Measurements from ENCODE around the gene FMO4. TPM values are rescaled to one million over a fixed set of nuclear protein-coding genes. Genes with fewer than 3 reads are reported as not detected.
"Not testable (repeated sequence)": the region's sequence is repeated elsewhere in the genome, so short reads cannot be mapped to it uniquely, and the experiment has no call there.

Gene FMO4
- total RNA-seq, 2 donors from 2014 or later, result 1.5 to 2.3 TPM

DNA sequence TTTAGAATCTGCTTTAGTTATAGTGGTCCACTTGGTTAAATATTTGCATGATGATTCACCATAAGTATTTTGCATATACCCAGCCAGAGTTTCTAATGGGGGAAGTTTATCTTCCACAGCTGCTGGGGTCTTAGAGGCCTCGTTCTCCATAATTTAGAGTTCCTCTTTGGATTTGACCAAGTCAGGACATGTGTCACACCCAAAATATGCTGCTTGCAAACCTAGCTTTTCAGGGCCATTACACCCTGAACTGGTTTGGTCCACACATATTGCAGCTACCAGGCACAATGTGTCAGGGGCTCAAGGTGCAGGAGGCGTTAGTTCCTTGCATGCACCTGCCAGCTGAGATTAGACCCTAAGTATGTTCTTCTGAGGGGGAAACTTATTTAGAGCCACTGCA is 17.1 kb upstream of the FMO4 start:
- peaks cover 6 to 9% of the 10 kb centered on the region in 2 donors for H3K9me3 Mint-ChIP-seq
- no peak for ATAC-seq (replicated peaks in 1 of 2)
- H3K4me1 Mint-ChIP-seq (ENCODE audit: low read depth), result no peaks in the 10 kb centered on the region

DNA sequence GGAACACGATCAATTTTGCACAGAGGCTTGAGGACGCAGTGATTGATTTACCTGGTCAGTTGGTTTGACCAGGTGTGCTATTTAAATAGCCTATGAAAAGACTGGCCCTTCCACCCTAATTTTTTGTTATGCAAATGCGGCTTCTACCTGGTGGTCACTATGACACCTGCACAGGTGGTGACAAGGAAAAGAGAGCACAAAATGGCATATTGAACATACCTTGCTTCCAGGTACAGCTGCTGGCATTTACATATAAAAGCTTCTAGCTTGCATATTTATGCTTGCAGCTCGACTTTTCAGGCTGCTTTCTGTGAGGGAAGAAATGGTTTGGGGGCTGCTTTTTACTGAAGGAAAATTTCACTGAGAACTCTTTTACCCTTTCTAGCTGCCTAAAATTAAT is 15.3 kb upstream of the FMO4 start:
- no peak overlapping the region for H3K27ac Mint-ChIP-seq
- peaks cover 13% of the 10 kb centered on the region for H3K27me3 Mint-ChIP-seq (ENCODE audit: low read depth)
- H3K4me3 Mint-ChIP-seq, result no peak overlapping the region
- H3K36me3 Mint-ChIP-seq (ENCODE audit: insufficient read depth in 2 of 2), result peaks cover 1 to 6% of the 10 kb centered on the region in 2 donors
- H3K9me3 Mint-ChIP-seq, result peaks cover 6 to 14% of the 10 kb centered on the region in 2 donors
- no peak for DNase-seq
- no peaks in the 10 kb centered on the region for H3K4me1 Mint-ChIP-seq (ENCODE audit: low read depth)
- no peak for ATAC-seq (replicated peaks in 1 of 2)

More for the DNA sequence above, 17.1 kb upstream of the FMO4 start:
- Mint-ChIP-seq H3K4me3 (no peak overlapping the region), H3K27ac (no peak overlapping the region), H3K27me3 (ENCODE audit: low read depth) (peaks cover 8% of the 10 kb centered on the region), H3K36me3 (ENCODE audit: insufficient read depth in 2 of 2) (peaks cover 1 to 6% of the 10 kb centered on the region in 2 donors)
- no peak for DNase-seq

DNA sequence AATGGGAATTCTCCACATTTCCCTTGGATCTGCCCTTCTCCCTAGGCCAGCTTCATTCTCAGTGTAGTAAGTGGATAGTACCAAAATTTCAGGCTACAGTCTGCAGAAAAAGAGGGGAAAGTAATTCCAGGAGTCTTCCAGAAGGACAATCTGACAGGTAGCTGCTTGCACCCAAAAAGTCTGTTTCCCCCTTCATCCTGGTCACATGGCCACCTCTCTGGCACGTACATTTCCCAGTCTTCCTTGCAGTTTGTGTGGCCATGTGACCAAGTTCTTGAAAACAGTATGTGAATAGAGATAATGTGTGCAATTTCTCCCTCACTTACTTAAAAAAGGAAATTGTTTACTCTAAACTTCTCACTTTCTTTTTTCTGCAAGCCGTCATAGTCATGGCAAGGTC is 14.6 kb upstream of the FMO4 start:
- H3K9me3 Mint-ChIP-seq, result peaks cover 6 to 14% of the 10 kb centered on the region in 2 donors
- H3K36me3 Mint-ChIP-seq (ENCODE audit: insufficient read depth in 2 of 2), result peaks cover 1 to 6% of the 10 kb centered on the region in 2 donors
- H3K4me1 Mint-ChIP-seq (ENCODE audit: low read depth), result no peaks in the 10 kb centered on the region
- H3K4me3 Mint-ChIP-seq, result no peak overlapping the region
- no peak overlapping the region for H3K27ac Mint-ChIP-seq
- peaks cover 13% of the 10 kb centered on the region for H3K27me3 Mint-ChIP-seq (ENCODE audit: low read depth)
- ATAC-seq (replicated peaks in 1 of 2) (no peak), DNase-seq (no peak)

DNA sequence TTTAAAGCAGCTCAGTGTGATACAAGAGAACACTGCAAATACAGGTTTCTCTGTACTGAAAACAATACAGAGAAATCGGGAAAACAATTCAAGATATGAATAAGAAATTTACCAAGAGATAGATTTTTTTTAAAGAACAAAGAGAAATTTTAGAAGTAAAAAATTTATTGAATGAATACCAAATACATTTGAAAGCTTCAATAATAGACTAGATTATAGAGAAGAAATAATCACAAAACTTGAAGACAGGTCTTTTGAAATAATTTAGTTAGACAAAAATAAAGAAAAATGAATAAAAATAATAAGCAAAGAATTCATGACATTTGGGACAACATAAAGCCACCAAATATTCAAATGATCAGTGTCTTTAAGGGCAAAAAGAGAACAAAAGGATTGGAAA is 13.6 kb upstream of the FMO4 start:
- ATAC-seq (replicated peaks in 1 of 2) (no peak), DNase-seq (no peak)
- H3K27me3 Mint-ChIP-seq (ENCODE audit: low read depth), result peaks cover 13% of the 10 kb centered on the region
- no peaks in the 10 kb centered on the region for H3K4me1 Mint-ChIP-seq (ENCODE audit: low read depth)
- no peak overlapping the region for H3K4me3 Mint-ChIP-seq
- H3K9me3 Mint-ChIP-seq, result peaks cover 6 to 14% of the 10 kb centered on the region in 2 donors
- H3K36me3 Mint-ChIP-seq (ENCODE audit: insufficient read depth in 2 of 2), result peaks cover 1 to 6% of the 10 kb centered on the region in 2 donors
- no peak overlapping the region for H3K27ac Mint-ChIP-seq

DNA sequence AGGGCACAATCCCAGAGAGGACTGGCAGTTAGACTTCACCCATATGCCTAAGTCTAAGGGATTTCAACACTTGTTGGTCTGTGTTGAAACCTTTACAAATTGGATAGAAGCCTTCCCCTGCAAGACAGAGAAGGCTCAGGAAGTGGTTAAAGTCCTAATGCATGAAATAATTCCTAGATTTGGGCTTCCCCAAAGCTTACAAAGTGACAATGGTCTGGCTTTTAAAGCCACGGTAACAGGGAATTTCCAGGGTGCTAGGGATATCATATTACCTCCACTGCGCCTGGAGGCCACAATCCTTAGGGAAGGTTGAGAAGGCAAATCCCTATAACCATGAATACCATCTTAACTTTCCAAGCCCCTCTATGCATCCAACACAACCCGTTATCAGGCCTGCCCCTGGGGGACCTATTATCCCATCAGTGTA is 3.3 kb upstream of the FMO4 start:
- no peak for DNase-seq
- no peak overlapping the region for H3K27ac Mint-ChIP-seq
- ATAC-seq (replicated peaks in 1 of 2), result no peak
- H3K9me3 Mint-ChIP-seq, result no peaks in the 10 kb centered on the region
- no peak overlapping the region for H3K4me3 Mint-ChIP-seq
- H3K36me3 Mint-ChIP-seq (ENCODE audit: insufficient read depth in 2 of 2), result no peaks in the 10 kb centered on the region
- H3K4me1 Mint-ChIP-seq (ENCODE audit: low read depth), result peaks cover 12% of the 10 kb centered on the region
- H3K27me3 Mint-ChIP-seq (ENCODE audit: low read depth), result no peaks in the 10 kb centered on the region

DNA sequence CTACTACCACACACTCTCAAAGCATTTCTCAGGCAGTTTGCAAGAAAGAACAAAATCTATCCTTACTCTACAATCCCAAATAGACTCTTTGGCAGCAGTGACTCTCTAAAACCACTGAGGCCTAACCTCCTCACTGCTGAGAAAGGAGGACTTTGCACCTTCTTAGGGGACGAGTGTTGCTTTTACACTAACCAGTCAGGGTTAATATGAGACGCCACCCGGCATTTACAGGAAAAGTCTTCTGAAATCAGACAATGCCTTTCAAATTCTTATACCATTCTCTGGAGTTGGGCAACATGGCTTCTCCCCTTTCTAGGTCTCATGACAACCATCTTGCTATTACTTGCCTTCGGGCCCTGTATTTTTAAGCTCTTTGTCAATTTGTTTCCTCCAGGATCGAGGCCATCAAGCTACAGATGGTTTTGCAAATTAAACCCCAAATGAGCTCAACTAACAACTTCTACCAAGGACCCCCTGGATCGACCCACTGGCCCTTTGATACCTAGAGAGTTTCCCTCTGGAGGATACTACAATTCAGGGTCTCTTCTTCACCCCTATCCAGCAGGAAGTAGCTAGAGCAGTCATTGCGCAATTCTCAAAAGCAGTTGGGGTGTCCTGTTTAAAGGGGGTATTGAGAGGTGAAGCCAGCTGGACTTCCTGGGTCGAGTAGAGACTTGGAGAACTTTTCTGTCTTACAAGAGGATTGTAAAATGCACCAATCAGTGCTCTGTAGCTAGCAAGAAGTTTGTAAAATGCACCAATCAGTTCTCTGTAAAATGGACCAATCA is 2.0 kb upstream of the FMO4 start:
- peaks cover 12% of the 10 kb centered on the region for H3K4me1 Mint-ChIP-seq (ENCODE audit: low read depth)
- H3K27ac Mint-ChIP-seq, result no peak overlapping the region
- no peaks in the 10 kb centered on the region for H3K27me3 Mint-ChIP-seq (ENCODE audit: low read depth)
- H3K4me3 Mint-ChIP-seq, result no peak overlapping the region
- no peaks in the 10 kb centered on the region for H3K36me3 Mint-ChIP-seq (ENCODE audit: insufficient read depth in 2 of 2)
- no peak for DNase-seq
- no peak for ATAC-seq (replicated peaks in 1 of 2)
- no peaks in the 10 kb centered on the region for H3K9me3 Mint-ChIP-seq

DNA sequence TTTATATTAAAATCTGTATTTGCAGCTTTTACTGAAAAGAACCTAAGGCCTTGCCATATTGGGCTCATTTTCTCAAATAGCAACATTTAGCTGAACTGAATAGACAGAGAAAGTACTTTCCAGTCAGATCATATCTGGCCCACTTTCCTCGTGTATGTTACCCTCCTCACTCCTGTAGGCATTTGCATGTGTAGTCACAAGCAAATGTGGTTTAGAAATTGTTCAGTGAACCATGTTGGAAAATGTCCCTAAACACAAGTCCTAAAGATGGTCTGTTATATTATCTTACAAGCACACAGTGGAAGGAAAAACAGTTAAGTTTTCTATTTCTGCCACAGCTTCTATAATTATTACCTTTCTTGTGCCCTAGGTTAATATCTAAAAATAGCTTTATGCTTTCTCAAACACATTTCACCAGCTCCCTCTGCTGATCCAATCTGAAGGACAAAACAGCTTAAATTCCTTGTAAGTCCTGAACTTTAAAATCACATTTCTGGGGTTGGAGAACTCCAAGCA is 606 bp upstream of the FMO4 start:
- Mint-ChIP-seq H3K4me3 (peak overlapping the region; percentile 72 to 86), H3K27me3 (ENCODE audit: low read depth) (no peaks in the 10 kb centered on the region), H3K36me3 (ENCODE audit: insufficient read depth in 2 of 2) (no peaks in the 10 kb centered on the region), H3K4me1 (ENCODE audit: low read depth) (peaks cover 12% of the 10 kb centered on the region), H3K9me3 (no peaks in the 10 kb centered on the region), H3K27ac (peak overlapping the region; percentile 91)
- DNase-seq, result no peak
- peak in 1 of 2 donors; percentile 14 for ATAC-seq (replicated peaks in 1 of 2)

DNA sequence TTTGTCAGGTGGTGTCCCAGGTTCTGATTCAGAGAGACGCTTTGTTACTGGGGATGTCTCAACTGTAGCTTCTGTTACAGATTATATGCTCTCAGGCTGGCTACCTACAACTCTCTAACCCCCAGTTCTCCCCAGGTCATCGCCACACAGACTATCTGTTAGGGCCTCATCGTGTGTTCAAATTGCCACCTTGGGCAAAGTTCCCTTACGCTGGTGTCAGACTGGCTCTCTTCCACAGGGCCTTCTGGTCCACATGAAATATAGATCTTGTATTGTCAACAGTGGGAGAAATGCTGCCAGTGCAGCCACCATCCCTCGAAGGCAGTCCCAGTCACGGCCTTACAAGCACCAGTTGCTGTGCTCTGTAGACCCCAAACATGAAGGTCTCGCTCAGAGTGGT is 15.3 kb downstream of the FMO4 start:
- H3K4me1 Mint-ChIP-seq (ENCODE audit: low read depth), result no peaks in the 10 kb centered on the region
- no peaks in the 10 kb centered on the region for H3K36me3 Mint-ChIP-seq (ENCODE audit: insufficient read depth in 2 of 2)
- H3K4me3 Mint-ChIP-seq, result no peak overlapping the region
- no peak for ATAC-seq (replicated peaks in 1 of 2)
- no peaks in the 10 kb centered on the region for H3K9me3 Mint-ChIP-seq
- H3K27ac Mint-ChIP-seq, result no peak overlapping the region
- DNase-seq, result no peak
- no peaks in the 10 kb centered on the region for H3K27me3 Mint-ChIP-seq (ENCODE audit: low read depth)

DNA sequence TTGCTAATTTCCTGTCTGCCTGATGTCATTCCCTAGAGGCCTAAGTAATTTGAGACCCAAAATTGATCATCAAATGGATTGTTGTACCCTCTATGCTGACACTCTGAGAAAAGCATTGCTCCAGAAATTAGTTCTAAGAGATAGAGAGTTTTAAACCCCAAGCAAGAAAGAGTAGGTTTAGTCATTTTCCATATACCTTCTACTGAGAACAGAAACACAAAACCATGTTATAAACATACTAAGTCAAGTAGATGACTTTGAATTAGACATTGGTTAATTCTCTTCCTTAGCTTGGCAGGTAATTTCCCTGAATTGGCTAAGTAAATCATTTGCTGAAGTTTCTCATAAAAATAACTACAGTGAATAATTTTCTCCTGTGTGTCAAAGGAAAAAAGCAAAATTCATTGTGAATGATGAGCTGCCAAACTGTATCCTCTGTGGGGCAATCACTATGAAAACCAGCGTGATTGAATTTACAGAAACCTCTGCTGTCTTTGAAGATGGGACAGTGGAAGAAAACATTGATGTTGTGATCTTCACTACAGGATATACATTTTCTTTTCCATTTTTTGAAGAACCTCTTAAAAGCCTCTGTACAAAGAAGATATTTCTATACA is 20.1 kb downstream of the FMO4 start:
- no peaks in the 10 kb centered on the region for H3K27me3 Mint-ChIP-seq (ENCODE audit: low read depth)
- H3K9me3 Mint-ChIP-seq, result no peaks in the 10 kb centered on the region
- H3K36me3 Mint-ChIP-seq (ENCODE audit: insufficient read depth in 2 of 2), result no peaks in the 10 kb centered on the region
- no peak overlapping the region for H3K27ac Mint-ChIP-seq
- H3K4me3 Mint-ChIP-seq, result no peak overlapping the region
- no peaks in the 10 kb centered on the region for H3K4me1 Mint-ChIP-seq (ENCODE audit: low read depth)
- DNase-seq (no peak), ATAC-seq (replicated peaks in 1 of 2) (peak in 1 of 2 donors; percentile 23)

DNA sequence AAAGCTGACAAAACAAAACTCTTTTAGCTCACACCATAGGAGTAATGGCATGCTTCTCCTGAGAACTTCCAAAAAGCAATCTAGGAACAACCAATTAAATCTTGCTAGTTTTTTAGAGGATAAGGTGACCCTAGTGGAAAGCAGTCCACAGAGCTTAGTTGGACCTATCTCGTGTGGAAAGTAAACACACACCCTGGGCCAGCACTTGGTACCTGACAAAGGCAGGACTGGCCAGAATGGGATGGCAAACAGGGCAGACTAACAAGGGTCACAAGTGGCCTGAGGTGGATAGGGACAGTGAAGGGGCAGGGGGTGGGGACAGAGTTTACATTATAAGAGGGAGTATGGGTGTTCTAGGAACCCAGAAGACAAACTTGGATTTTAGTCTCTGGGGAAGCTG is 22.0 kb downstream of the FMO4 start:
- Mint-ChIP-seq H3K9me3 (no peaks in the 10 kb centered on the region), H3K4me1 (ENCODE audit: low read depth) (no peaks in the 10 kb centered on the region), H3K27me3 (ENCODE audit: low read depth) (no peaks in the 10 kb centered on the region), H3K4me3 (no peak overlapping the region), H3K36me3 (ENCODE audit: insufficient read depth in 2 of 2) (no peaks in the 10 kb centered on the region), H3K27ac (no peak overlapping the region)
- ATAC-seq (replicated peaks in 1 of 2) (no peak), DNase-seq (no peak)

DNA sequence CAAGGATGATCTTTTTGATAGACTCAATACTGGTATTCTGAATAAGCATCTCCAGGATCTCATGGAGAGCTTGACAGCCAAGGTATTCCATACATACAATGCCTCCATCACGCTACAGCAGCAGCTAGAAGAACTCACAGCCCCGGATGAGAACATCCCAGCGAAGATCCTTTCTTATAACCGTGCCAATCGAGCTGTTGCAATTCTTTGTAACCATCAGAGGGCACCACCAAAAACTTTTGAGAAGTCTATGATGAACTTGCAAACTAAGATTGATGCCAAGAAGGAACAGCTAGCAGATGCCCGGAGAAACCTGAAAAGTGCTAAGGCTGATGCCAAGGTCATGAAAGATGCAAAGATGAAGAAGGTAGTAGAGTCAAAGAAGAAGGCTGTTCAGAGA is 25.4 kb downstream of the FMO4 start:
- not testable (repeated sequence) for H3K9me3 Mint-ChIP-seq; H3K4me3 Mint-ChIP-seq; H3K27ac Mint-ChIP-seq; H3K36me3 Mint-ChIP-seq (ENCODE audit: insufficient read depth in 2 of 2); DNase-seq; H3K27me3 Mint-ChIP-seq (ENCODE audit: low read depth); H3K4me1 Mint-ChIP-seq (ENCODE audit: low read depth); ATAC-seq (replicated peaks in 1 of 2)

DNA sequence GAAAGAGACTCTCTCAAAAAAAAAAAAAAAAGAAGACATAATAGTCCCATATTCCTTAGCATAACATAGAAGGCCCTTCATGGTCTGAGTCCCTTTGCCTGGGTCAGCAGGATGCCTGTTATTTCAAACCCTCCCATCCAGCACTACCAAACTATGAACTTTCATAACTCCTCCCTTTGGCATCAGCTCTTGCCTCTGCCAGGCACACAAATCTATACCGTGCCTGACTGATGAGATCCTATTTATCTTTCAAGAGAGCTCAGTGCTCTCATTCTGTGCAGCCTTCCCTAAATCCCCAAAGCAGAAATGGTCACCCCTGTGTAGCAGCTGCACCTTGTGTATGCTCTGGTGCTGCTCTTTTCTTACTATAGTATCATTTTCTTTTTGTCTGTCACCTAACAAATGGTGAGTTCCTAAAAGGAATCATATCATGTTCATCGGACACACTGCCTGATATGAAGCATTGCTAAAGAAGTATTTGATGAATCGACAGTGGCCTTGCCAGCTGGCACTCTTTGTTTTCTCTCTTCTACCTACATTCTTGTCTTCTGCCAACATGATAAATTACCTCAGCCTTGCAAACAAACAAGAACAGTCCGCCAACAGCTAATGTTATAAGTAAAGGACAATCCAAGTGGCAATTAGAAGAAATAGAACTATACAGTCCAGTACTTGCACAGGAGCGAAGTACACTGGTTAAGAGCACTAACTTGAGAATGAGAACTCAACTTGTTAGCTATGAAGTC is 29.9 kb downstream of the FMO4 start:
- DNase-seq (no peak), ATAC-seq (replicated peaks in 1 of 2) (no peak)
- Mint-ChIP-seq H3K4me1 (ENCODE audit: low read depth) (no peaks in the 10 kb centered on the region), H3K36me3 (ENCODE audit: insufficient read depth in 2 of 2) (peaks cover 0 to 2% of the 10 kb centered on the region in 2 donors), H3K27ac (no peak overlapping the region), H3K9me3 (peaks cover 5% of the 10 kb centered on the region in 2 donors), H3K4me3 (no peak overlapping the region), H3K27me3 (ENCODE audit: low read depth) (no peaks in the 10 kb centered on the region)

DNA sequence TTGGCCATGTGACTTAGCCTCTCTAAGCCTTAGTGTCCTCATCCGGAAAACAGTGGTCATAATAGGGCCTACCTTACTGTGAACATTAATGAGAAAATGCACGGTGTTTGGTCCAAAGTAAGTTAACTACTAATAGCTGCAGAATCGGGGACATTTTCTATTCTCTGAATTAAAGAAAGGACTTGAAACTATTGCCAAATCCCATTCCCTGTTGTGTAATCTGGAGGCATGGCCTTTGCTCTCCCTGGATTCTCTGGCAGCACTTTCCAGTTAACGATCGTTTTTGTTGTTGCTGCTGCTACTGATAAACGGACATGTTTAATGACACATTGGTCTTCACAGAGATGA is 30.5 kb downstream of the FMO4 start:
- H3K9me3 Mint-ChIP-seq, result peaks cover 5% of the 10 kb centered on the region in 2 donors
- ATAC-seq (replicated peaks in 1 of 2) (no peak), DNase-seq (no peak)
- no peak overlapping the region for H3K4me3 Mint-ChIP-seq
- H3K27ac Mint-ChIP-seq, result no peak overlapping the region
- no peaks in the 10 kb centered on the region for H3K4me1 Mint-ChIP-seq (ENCODE audit: low read depth)
- peaks cover 0 to 2% of the 10 kb centered on the region in 2 donors for H3K36me3 Mint-ChIP-seq (ENCODE audit: insufficient read depth in 2 of 2)
- peaks cover under 1% of the 10 kb centered on the region for H3K27me3 Mint-ChIP-seq (ENCODE audit: low read depth)

Data from activated T-cell treated with anti-CD3 and anti-CD28 coated beads, Interleukin-2, amount 50 U/mL, for 72 hours (primary cell).